NCI-H2171 treated with DMSO at 0.1 percent for 48 hours (cell line): ENCODE results near the gene NDUFS6.

ENCODE experiments used
- DNase-seq: peaks from one replicate; lab custom pipeline; 2025; lab: John Stamatoyannopoulos, UW

The NDUFS6 gene

GRCh38 chr5:1801222-1801966 is at the start of gene NDUFS6:
NDUFS6 (plus strand) TSS chr5:1801407; CDS start chr5:1801418, 11 bp downstream.
- peak; percentile 79 for DNase-seq

- no peak for DNase-seq
These were observed 49.1 kb upstream of the NDUFS6 start for GRCh38 chr5:1751864-1752822.

GRCh38 chr5:1752881-1753280 is 48.3 kb upstream of the NDUFS6 start:
- DNase-seq: no peak

GRCh38 chr5:1753490-1753889 is 47.7 kb upstream of the NDUFS6 start:
- DNase-seq: no peak

GRCh38 chr5:1754531-1755220 is 46.5 kb upstream of the NDUFS6 start:
- DNase-seq: no peak

GRCh38 chr5:1755321-1755949 is 45.8 kb upstream of the NDUFS6 start:
- no peak for DNase-seq

GRCh38 chr5:1756481-1756880 is 44.7 kb upstream of the NDUFS6 start:
- no peak for DNase-seq

- peak; percentile 73 for DNase-seq
These were observed 43.7 kb upstream of the NDUFS6 start for GRCh38 chr5:1757511-1757910.

GRCh38 chr5:1758574-1758973 is 42.6 kb upstream of the NDUFS6 start:
- DNase-seq: no peak

GRCh38 chr5:1759378-1759970 is 41.7 kb upstream of the NDUFS6 start:
- no peak for DNase-seq

GRCh38 chr5:1760231-1760630 is 41.0 kb upstream of the NDUFS6 start:
- DNase-seq: no peak

GRCh38 chr5:1760656-1761452 is 40.4 kb upstream of the NDUFS6 start:
- no peak for DNase-seq

GRCh38 chr5:1761453-1761755 is 39.8 kb upstream of the NDUFS6 start:
- no peak for DNase-seq

GRCh38 chr5:1762121-1762882 is 38.9 kb upstream of the NDUFS6 start:
- DNase-seq: no peak

GRCh38 chr5:1762883-1763547 is 38.2 kb upstream of the NDUFS6 start:
- DNase-seq: no peak

GRCh38 chr5:1763548-1763911 is 37.7 kb upstream of the NDUFS6 start:
- DNase-seq: no peak

GRCh38 chr5:1763960-1764605 is 37.1 kb upstream of the NDUFS6 start:
- no peak for DNase-seq

GRCh38 chr5:1764606-1764960 is 36.6 kb upstream of the NDUFS6 start:
- no peak for DNase-seq
